Mesothelial cell of epicardium (in vitro differentiated cells): ENCODE measurements around the gene BRD8. TPM values are rescaled to one million over a fixed set of nuclear protein-coding genes. Genes with fewer than 3 reads are reported as not detected.

Experiments used
- DNase-seq, 2 experiments: peaks; one replicate each; pipeline ENCODE4 v3.0.0; 2021; ENCODE audit warnings: low spot score in 2 of 2; ENCODE audit not compliant: unreplicated experiment in 2 of 2
- H3K27ac Mint-ChIP-seq: 2 replicates; pipeline ENCODE4 v1.8.0; 2021; ENCODE audit warnings: mixed read lengths
- H3K27me3 Mint-ChIP-seq: 2 replicates; pipeline ENCODE4 v1.8.0; 2021; ENCODE audit warnings: low read depth, mixed read lengths
- H3K36me3 Mint-ChIP-seq: 2 replicates; pipeline ENCODE4 v1.8.0; 2021; ENCODE audit warnings: mixed read lengths
- H3K4me1 Mint-ChIP-seq: 2 replicates; pipeline ENCODE4 v1.8.0; 2021; ENCODE audit warnings: mixed read lengths
- H3K4me3 Mint-ChIP-seq: 2 replicates; pipeline ENCODE4 v1.8.0; 2021; ENCODE audit warnings: mild to moderate bottlenecking, moderate library complexity, mixed read lengths
- H3K9me3 Mint-ChIP-seq: 2 replicates; pipeline ENCODE4 v1.8.0; 2021; ENCODE audit warnings: mixed read lengths
- total RNA-seq: library from RNA; stranded (reverse); gene quantifications from 3 replicates; pipeline ENCODE4 v1.2.1, GENCODE V29; 2021
- TF ChIP-seq, protein P1 (sequence below): fragments of 200-600 bp; sonication (generic); IDR thresholded peaks from one replicate; pipeline ENCODE4 v1.5.0; 2021; ENCODE audit warnings: antibody characterized with exemption; ENCODE audit not compliant: unreplicated experiment

The BRD8 gene
- total RNA-seq, 1 donor from 2014 or later: 89.3 TPM

DNA sequence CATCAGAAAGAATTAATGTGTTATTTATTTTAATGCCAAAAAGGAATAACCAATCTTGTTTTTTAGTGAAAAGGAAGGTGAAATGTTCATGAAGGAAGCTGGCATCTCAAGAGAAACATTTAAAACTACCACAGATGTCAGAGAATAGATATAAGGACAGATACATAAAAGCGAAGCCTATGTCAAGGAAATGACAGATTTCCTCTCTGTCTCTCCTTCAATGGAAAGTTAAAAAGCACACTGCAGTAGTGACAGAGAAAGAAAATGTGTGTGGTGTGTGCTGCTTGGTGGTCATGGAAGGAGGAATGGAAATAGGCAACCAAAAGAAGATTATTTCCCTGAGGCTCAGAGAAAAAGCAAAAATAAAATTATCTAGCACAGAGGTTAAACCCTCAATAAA, 85.4 kb downstream of the BRD8 start:
- peaks cover 27% of the 10 kb centered on the region for H3K27me3 Mint-ChIP-seq
- TF ChIP-seq, protein P1, sequence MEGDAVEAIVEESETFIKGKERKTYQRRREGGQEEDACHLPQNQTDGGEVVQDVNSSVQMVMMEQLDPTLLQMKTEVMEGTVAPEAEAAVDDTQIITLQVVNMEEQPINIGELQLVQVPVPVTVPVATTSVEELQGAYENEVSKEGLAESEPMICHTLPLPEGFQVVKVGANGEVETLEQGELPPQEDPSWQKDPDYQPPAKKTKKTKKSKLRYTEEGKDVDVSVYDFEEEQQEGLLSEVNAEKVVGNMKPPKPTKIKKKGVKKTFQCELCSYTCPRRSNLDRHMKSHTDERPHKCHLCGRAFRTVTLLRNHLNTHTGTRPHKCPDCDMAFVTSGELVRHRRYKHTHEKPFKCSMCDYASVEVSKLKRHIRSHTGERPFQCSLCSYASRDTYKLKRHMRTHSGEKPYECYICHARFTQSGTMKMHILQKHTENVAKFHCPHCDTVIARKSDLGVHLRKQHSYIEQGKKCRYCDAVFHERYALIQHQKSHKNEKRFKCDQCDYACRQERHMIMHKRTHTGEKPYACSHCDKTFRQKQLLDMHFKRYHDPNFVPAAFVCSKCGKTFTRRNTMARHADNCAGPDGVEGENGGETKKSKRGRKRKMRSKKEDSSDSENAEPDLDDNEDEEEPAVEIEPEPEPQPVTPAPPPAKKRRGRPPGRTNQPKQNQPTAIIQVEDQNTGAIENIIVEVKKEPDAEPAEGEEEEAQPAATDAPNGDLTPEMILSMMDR: no peak
- no peak overlapping the region for H3K4me3 Mint-ChIP-seq
- no peaks in the 10 kb centered on the region for H3K4me1 Mint-ChIP-seq
- H3K36me3 Mint-ChIP-seq: no peaks in the 10 kb centered on the region
- DNase-seq: no peak
- H3K9me3 Mint-ChIP-seq: no peaks in the 10 kb centered on the region
- no peak overlapping the region for H3K27ac Mint-ChIP-seq

DNA sequence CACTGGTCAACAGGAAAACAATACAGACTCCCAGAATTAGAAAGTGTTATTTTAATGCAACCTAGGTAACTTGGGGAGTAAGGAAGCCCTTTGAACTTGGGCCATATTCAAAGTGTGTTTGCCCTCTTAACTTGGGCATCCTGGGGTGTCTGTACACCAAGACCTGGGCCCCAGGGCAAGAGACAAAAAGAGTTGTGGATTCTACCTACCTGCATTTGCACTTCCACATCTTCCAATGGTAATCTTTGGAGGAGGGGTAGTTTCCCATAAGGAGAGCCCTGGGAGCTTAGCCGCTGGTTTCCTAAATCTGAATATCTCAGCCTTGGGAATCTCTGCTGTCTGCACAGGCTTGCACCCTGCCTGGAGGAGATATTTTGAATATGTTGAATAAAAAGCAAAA, 86.1 kb downstream of the BRD8 start:
- TF ChIP-seq, protein P1: no peak
- no peak for DNase-seq
- no peak overlapping the region for H3K4me3 Mint-ChIP-seq
- H3K4me1 Mint-ChIP-seq: no peaks in the 10 kb centered on the region
- no peaks in the 10 kb centered on the region for H3K36me3 Mint-ChIP-seq
- no peaks in the 10 kb centered on the region for H3K9me3 Mint-ChIP-seq
- H3K27me3 Mint-ChIP-seq: peaks cover 24% of the 10 kb centered on the region
- H3K27ac Mint-ChIP-seq: no peak overlapping the region

DNA sequence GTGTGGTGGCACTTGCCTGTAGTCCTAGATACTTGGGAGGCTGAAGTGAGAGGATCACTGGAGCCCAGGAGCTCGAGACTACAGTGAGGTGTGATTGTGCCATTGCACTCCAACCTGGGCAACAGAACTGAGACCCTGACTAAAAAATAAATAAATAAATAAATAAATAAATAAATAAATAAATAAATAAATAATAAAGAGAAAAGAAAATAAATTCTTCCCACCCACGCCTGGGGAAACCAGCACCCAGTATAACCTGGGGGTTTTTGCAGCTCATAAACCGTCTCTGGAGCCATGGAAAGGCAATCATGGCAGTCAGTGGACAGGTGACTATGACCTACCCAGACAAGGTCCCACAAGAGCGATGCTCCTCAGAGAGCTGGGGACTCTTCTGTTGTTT, 86.7 kb downstream of the BRD8 start:
- Mint-ChIP-seq H3K27ac (no peak overlapping the region), H3K36me3 (no peaks in the 10 kb centered on the region), H3K9me3 (no peaks in the 10 kb centered on the region), H3K27me3 (peaks cover 20% of the 10 kb centered on the region), H3K4me1 (no peaks in the 10 kb centered on the region), H3K4me3 (no peak overlapping the region)
- TF ChIP-seq, protein P1: no peak
- DNase-seq: no peak

Other genes with a start within 250 kb of the BRD8 start
- 52.5 to 57.9 TPM (median 56.4 TPM) in 3 replicates for gene FAM13B, start 145.6 kb downstream of the BRD8 start, total RNA-seq
- not detected in 3 replicates for gene WNT8A, start 94.6 kb downstream of the BRD8 start, total RNA-seq
- gene NME5, start 39.2 kb downstream of the BRD8 start, total RNA-seq: 2.4 to 3.4 TPM (median 2.7 TPM) in 3 replicates
- 24.4 to 27.0 TPM (median 26.8 TPM) in 3 replicates for gene KIF20A, start 482 bp upstream of the BRD8 start, total RNA-seq
- gene CDC23, start 34.7 kb upstream of the BRD8 start, total RNA-seq: 37.6 to 44.1 TPM (median 39.0 TPM) in 3 replicates
- gene GFRA3, start 96.0 kb upstream of the BRD8 start, total RNA-seq: 0.27 to 0.73 TPM (median 0.43 TPM) in 3 replicates
- 6.7 to 6.8 TPM (median 6.7 TPM) in 3 replicates for gene CDC25C, start 153.2 kb upstream of the BRD8 start, total RNA-seq
- gene FAM53C, start 159.6 kb upstream of the BRD8 start, total RNA-seq: 52.1 to 53.6 TPM (median 52.9 TPM) in 3 replicates
- 94.0 to 96.6 TPM (median 96.1 TPM) in 3 replicates for gene KDM3B, start 174.1 kb upstream of the BRD8 start, total RNA-seq